HepG2 (cell line): ENCODE results near the gene CCDC97. TPM values are rescaled to one million over a fixed set of nuclear protein-coding genes. Genes with fewer than 3 reads are reported as not detected.
A peak's percentile ranks its signal among the peaks of the same experiment; 100 is the strongest.

Experiments
- ATAC-seq: fragments of 200-7000 bp; cut with Tn5 transposase; 3 replicates; pipeline ENCODE4 v1.9.1; 2020; ENCODE audit warnings: mild to moderate bottlenecking, moderate library complexity
- BruUV-seq: library from RNA; stranded (reverse); fragments of 400-500 nt; replicated peaks from 2 replicates; lab custom pipeline; 2021; lab: Mats Ljungman, UMichigan
- CTCF ChIA-PET: fragments of 300-600 bp; formaldehyde crosslinking; extraction: SDS; loops from one replicate; lab custom pipeline; 2021; ENCODE audit warnings: low total read pairs, inconsistent platforms, low intra/inter-chr PET ratio; lab: Yijun Ruan, JAX
- POLR2A ChIA-PET: fragments of 350-600 bp; sonication (Branson Sonifier 250); formaldehyde crosslinking; loops from one replicate; lab custom pipeline; 2020; ENCODE audit warnings: antibody characterized with exemption, inconsistent platforms; lab: Yijun Ruan, JAX
- DNase-seq: peaks from one replicate; pipeline ENCODE4 v3.0.0-alpha.2; 2015; ENCODE audit warnings: low spot score
- FAIRE-seq: peaks from 3 replicates; lab custom pipeline; 2011; peaks lifted over from hg19 to GRCh38; lab: Jason Lieb, UNC
- H2AFZ ChIP-seq: one replicate; pipeline ENCODE4 v1.6.1; 2011; ENCODE audit warnings: low read length, inconsistent platforms
- H3K27ac ChIP-seq: fragments of 300-600 bp; 3 replicates; pipeline ENCODE4 v1.8.0; 2011; ENCODE audit warnings: mixed run types, mild to moderate bottlenecking, mixed read lengths, low read length, inconsistent platforms; ENCODE audit not compliant: insufficient read depth; ENCODE audit errors: extremely low read length
- H3K27me3 ChIP-seq, 2 experiments: fragments of 200-600 bp in 1 of 2; 2 replicates in 1 of 2; 3 replicates in 1 of 2; pipeline versions ENCODE4 v1.6.0 to v1.8.0; 2011; ENCODE audit warnings: low read length in 2 of 2, mild to moderate bottlenecking in 2 of 2, moderate library complexity in 2 of 2, inconsistent platforms in 1 of 2; ENCODE audit not compliant: insufficient read depth in 2 of 2, control insufficient read depth in 1 of 2
- H3K36me3 ChIP-seq, 2 experiments: fragments of 200-600 bp in 1 of 2; replicated peaks in 1 of 2; 2 replicates in 1 of 2; 3 replicates in 1 of 2; pipeline versions ENCODE4 v1.5.1 to v1.8.0; 2011; ENCODE audit warnings: low read length in 2 of 2, inconsistent platforms in 1 of 2; ENCODE audit not compliant: insufficient read depth in 2 of 2, control insufficient read depth in 1 of 2
- H3K4me1 ChIP-seq: 2 replicates; pipeline ENCODE4 v1.5.1; 2012; ENCODE audit warnings: low read length, inconsistent platforms; ENCODE audit not compliant: insufficient read depth
- H3K4me2 ChIP-seq: 2 replicates; pipeline ENCODE4 v1.6.0; 2011; ENCODE audit warnings: low read depth, low read length, inconsistent platforms
- H3K4me3 ChIP-seq, 3 experiments: fragments of 200-600 bp in 1 of 3; sonication (generic), shearing (Covaris generic) in 1 of 3; replicated peaks in 1 of 3; 2 replicates each; pipeline ENCODE4 v1.5.1; 2011 to 2016; ENCODE audit warnings: low read length in 3 of 3, inconsistent platforms in 2 of 3, low read depth in 2 of 3, mild to moderate bottlenecking in 2 of 3, control low read depth in 1 of 3, mixed read lengths in 1 of 3; ENCODE audit not compliant: insufficient read depth in 1 of 3
- H3K79me2 ChIP-seq: one replicate; pipeline ENCODE4 v1.6.1; 2011; ENCODE audit warnings: low read length, inconsistent platforms; ENCODE audit not compliant: insufficient read depth
- H3K9ac ChIP-seq: 2 replicates; pipeline ENCODE4 v1.6.0; 2011; ENCODE audit warnings: mild to moderate bottlenecking, low read depth, low read length, inconsistent platforms; ENCODE audit not compliant: insufficient read depth
- H3K9me3 ChIP-seq: 2 replicates; pipeline ENCODE4 v1.5.1; 2012; ENCODE audit warnings: mild to moderate bottlenecking, low read length
- H4K20me1 ChIP-seq: 2 replicates; pipeline ENCODE4 v1.6.0; 2011; ENCODE audit warnings: inconsistent platforms, mild to moderate bottlenecking, low read length, moderate library complexity; ENCODE audit not compliant: insufficient read depth
- AGO1 ChIP-seq: fragments of 200-400 bp; formaldehyde crosslinking; IDR thresholded peaks from 2 replicates; pipeline ENCODE4 v1.6.1; 2017; ENCODE audit warnings: mild to moderate bottlenecking, low read depth, low read length, moderate library complexity; ENCODE audit not compliant: poor library complexity, severe bottlenecking
- AKAP8 ChIP-seq: sonication (generic); formaldehyde crosslinking; IDR thresholded peaks from 2 replicates; pipeline ENCODE4 v1.5.1; 2020; ENCODE audit warnings: mild to moderate bottlenecking, missing genetic modification reagents
- FOXA1 ChIP-seq, 2 experiments: fragments of 450-650 bp in 1 of 2; sonication (generic) in 1 of 2; formaldehyde crosslinking in 1 of 2; IDR thresholded peaks; 2 replicates each; pipeline versions ENCODE4 v1.4.0 to v1.6.1; 2016 to 2020; ENCODE audit warnings: missing genetic modification reagents in 1 of 2
- FOXA3 ChIP-seq: IDR thresholded peaks from 2 replicates; pipeline ENCODE4 v1.6.1; 2016; ENCODE audit warnings: missing genetic modification reagents, missing compliant biosample characterization
- HDAC1 ChIP-seq: sonication (generic); formaldehyde crosslinking; IDR thresholded peaks from 2 replicates; pipeline ENCODE4 v1.5.1; 2020; ENCODE audit warnings: mild to moderate bottlenecking, missing genetic modification reagents
- HNRNPLL ChIP-seq: fragments of 200-400 bp; formaldehyde crosslinking; IDR thresholded peaks from 2 replicates; pipeline ENCODE4 v1.6.1; 2017; ENCODE audit warnings: mild to moderate bottlenecking, low read depth, low read length; ENCODE audit not compliant: poor library complexity, severe bottlenecking
- SP5 ChIP-seq: IDR thresholded peaks from 2 replicates; pipeline ENCODE4 v1.6.1; 2016; ENCODE audit warnings: low read depth, borderline replicate concordance
- SRF ChIP-seq: IDR thresholded peaks from 2 replicates; pipeline ENCODE4 v1.6.1; 2011; ENCODE audit warnings: mild to moderate bottlenecking, low read depth, low read length, moderate library complexity
- ZFX ChIP-seq: sonication (generic); formaldehyde crosslinking; IDR thresholded peaks from 2 replicates; pipeline ENCODE4 v1.4.0; 2020; ENCODE audit warnings: mild to moderate bottlenecking, low read depth, missing genetic modification reagents, moderate library complexity
- ZNF235 ChIP-seq: sonication (generic); formaldehyde crosslinking; IDR thresholded peaks from 2 replicates; pipeline ENCODE4 v1.8.1; 2023; ENCODE audit warnings: mild to moderate bottlenecking, missing genetic modification reagents, borderline replicate concordance
- ZNF772 ChIP-seq: sonication (generic); formaldehyde crosslinking; IDR thresholded peaks from 2 replicates; pipeline ENCODE4 v1.5.0; 2020; ENCODE audit warnings: mild to moderate bottlenecking, missing genetic modification reagents
- WGBS: methylation state at CpG from one replicate; pipeline ENCODE4 v1.1.6; 2017; ENCODE audit warnings: low lambda C conversion rate; 5-methylcytosine and 5-hydroxymethylcytosine counted together
- in situ Hi-C: cut with HindIII; loops from 2 replicates; pipeline ENCODE4 v1.10.0; 2017; ENCODE audit warnings: low pct_unique_long_range_greater_than_20kb; ENCODE audit not compliant: extremely low pct_ligation_motif_present
- intact Hi-C: fragments of 100-400 bp; cut with micrococcal nuclease; formaldehyde crosslinking; loops from one replicate; pipeline ENCODE4 v1.10.0; 2022; ENCODE audit not compliant: unreplicated experiment
- polyA plus RNA-seq, 8 experiments: library from polyadenylated mRNA; depleted of rRNA in 3 of 8; stranded (reverse) in 7 of 8; unstranded in 1 of 8; fragments of >200 nt; fragmentation: Illumina TruSeq in 4 of 8; extraction: Trizol in 4 of 8; gene quantifications; 2 replicates each; pipeline versions ENCODE4 v1.2.1 to v1.2.3, GENCODE V29; 2011 to 2016; ENCODE audit warnings: low read depth in 4 of 8, missing spikeins in 1 of 8, mixed read lengths in 1 of 8; ENCODE audit not compliant: insufficient read depth in 1 of 8
- total RNA-seq, 5 experiments: library from RNA; depleted of rRNA; stranded (reverse); fragments of >200 nt; fragmentation: Illumina TruSeq; extraction: Trizol; gene quantifications; 2 replicates each; pipeline ENCODE4 v1.2.3, GENCODE V29; 2016; ENCODE audit warnings: low read depth in 1 of 5
- TF ChIP-seq, protein P1 (sequence below): sonication (generic); formaldehyde crosslinking; IDR thresholded peaks from 2 replicates; pipeline ENCODE4 v1.4.0; 2020; ENCODE audit warnings: missing genetic modification reagents, low read depth, mild to moderate bottlenecking, borderline replicate concordance
- TF ChIP-seq, protein P2 (sequence below): sonication (generic); formaldehyde crosslinking; conservative IDR thresholded peaks from 2 replicates; pipeline ENCODE4 v1.4.0; 2020; ENCODE audit warnings: mild to moderate bottlenecking, missing genetic modification reagents, moderate library complexity
- TF ChIP-seq, protein P3 (sequence below): IDR thresholded peaks from 2 replicates; pipeline ENCODE4 v1.6.1; 2016; ENCODE audit warnings: mild to moderate bottlenecking, missing biosample characterization, missing genetic modification reagents
- TF ChIP-seq, protein P4 (sequence below): sonication (generic); formaldehyde crosslinking; IDR thresholded peaks from 2 replicates; pipeline ENCODE4 v1.4.0; 2020; ENCODE audit warnings: missing genetic modification reagents

Gene CCDC97
- total and polyA plus RNA-seq, 2 of the 13 experiments (the other 11 are each of a cell fraction or from before 2014, with no cell fraction given): 6.2 to 7.3 TPM

DNA sequence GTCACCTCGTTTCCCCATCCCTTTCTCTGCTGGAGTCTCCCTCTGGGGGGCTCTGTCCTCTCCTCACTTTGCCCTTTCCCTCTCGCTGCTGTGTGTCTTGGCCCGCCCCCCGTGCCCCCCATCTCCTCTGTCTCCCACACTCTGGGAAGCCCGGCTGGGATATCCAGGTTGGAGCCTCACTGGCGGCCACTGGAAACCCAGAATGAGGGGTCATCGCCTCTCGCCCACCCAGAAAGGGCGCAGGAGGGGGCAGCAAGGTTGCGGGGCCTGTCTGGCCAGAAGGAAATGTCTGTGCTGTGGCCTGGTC, 15.6 kb downstream of the CCDC97 start (continued):
- TF ChIP-seq ZNF235: 0 out of 2 replicates have a peak, but pooled peaks have one; percentile 41
- no peak for TF ChIP-seq SRF

DNA sequence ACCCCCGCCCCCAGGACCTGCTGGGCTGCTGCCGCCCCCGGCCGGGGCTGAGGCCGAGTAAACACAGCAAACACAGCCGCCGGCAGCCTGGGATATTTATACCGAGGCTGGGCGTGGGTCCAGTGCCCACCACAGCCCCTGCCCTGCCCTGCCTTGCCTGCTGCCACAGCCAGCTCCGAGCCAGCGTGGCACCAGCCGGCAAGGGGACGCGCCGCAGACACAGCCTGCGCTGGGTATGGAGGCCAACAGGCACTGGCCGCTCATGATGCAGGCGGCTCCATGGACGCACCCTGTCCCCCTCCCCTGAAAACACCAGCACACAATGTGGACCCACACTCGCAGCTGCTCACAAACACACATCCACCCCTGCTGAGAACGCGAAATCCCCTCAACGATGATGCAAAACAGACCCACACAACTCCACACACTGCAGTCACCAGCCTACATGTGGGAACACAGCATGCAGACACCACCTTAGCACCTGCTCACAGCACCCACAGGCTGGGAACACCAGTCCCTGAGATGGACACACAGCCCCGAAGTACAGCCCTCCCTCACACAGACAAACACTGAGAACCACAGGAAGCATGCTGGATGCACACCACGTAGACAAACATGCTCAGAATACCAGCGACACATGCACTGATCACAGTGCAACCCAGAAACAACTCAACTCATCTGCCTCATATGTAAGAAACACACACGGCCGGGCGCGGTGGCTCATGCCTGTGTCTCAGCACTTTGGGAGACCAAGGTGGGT, 16.2 kb downstream of the CCDC97 start:
- Histone ChIP-seq H3K36me3 (peaks cover 8 to 21% of the 10 kb centered on the region in 2 experiments; a peak in 4 of 5 replicates), H3K4me2 (peak overlapping the region; percentile 77), H3K27me3 (no peaks in the 10 kb centered on the region), H3K9me3 (no peaks in the 10 kb centered on the region), H3K27ac (peak overlapping the region; percentile 58), H4K20me1 (no peaks in the 10 kb centered on the region), H3K9ac (peak overlapping the region; percentile 61), H3K4me1 (peaks cover 63% of the 10 kb centered on the region), H3K4me3 (peak overlapping the region; percentile 52 to 69 (median 61)), H2AFZ (no peak overlapping the region), H3K79me2 (peaks cover 2% of the 10 kb centered on the region)
- ATAC-seq (peak; percentile 6), DNase-seq (peak; percentile 56), FAIRE-seq (no peak)
- CTCF ChIA-PET: no interaction called here
- intact Hi-C loops: loop anchor here (2.0 kb wide), 1 partner anchor 27 kb away; the partner anchor contains the start of gene TGFB1
- in situ Hi-C loops: no loop called here
- 35% methylated on average over 12 of the region's 30 CpGs for WGBS
- no TSS peak for BruUV-seq
- POLR2A ChIA-PET: interaction anchor here (1.8 to 6.2 kb wide), 3 partner anchors 26 to 63 kb away, joined by 10 to 73 read pairs (median 21); partner anchors contain the start of genes B9D2, HNRNPUL1 and TGFB1
- TF ChIP-seq AKAP8 (CRISPR knock-in tag) (peak; percentile 45; the same call in 1 of the 2 replicates), AGO1 (peak; percentile 61), HNRNPLL (no peak), FOXA1 (IDR thresholded peaks at IDR 0.05) (no peak), FOXA1 (CRISPR knock-in tag; IDR thresholded peaks at IDR 0.05) (peak; percentile 62), ZNF772 (CRISPR knock-in tag) (0 out of 2 replicates have a peak, but pooled peaks have one; percentile 7), SP5 (CRISPR knock-in tag) (0 out of 2 replicates have a peak, but pooled peaks have one; percentile 32), ZFX (peak; percentile 17; the same call in 1 of the 2 replicates), FOXA3 (CRISPR knock-in tag) (peak; percentile 39), HDAC1 (CRISPR knock-in tag) (peak; percentile 38)
- TF ChIP-seq, protein P1, sequence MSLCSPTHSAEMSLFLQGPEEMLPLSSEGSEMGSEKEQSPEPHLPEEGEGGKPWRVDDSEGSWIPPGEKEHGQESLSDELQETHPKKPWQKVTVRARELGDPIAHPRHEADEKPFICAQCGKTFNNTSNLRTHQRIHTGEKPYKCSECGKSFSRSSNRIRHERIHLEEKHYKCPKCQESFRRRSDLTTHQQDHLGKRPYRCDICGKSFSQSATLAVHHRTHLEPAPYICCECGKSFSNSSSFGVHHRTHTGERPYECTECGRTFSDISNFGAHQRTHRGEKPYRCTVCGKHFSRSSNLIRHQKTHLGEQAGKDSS (CRISPR knock-in tag): peak; percentile 76; the same call in 1 of the 2 replicates
- TF ChIP-seq, protein P2, sequence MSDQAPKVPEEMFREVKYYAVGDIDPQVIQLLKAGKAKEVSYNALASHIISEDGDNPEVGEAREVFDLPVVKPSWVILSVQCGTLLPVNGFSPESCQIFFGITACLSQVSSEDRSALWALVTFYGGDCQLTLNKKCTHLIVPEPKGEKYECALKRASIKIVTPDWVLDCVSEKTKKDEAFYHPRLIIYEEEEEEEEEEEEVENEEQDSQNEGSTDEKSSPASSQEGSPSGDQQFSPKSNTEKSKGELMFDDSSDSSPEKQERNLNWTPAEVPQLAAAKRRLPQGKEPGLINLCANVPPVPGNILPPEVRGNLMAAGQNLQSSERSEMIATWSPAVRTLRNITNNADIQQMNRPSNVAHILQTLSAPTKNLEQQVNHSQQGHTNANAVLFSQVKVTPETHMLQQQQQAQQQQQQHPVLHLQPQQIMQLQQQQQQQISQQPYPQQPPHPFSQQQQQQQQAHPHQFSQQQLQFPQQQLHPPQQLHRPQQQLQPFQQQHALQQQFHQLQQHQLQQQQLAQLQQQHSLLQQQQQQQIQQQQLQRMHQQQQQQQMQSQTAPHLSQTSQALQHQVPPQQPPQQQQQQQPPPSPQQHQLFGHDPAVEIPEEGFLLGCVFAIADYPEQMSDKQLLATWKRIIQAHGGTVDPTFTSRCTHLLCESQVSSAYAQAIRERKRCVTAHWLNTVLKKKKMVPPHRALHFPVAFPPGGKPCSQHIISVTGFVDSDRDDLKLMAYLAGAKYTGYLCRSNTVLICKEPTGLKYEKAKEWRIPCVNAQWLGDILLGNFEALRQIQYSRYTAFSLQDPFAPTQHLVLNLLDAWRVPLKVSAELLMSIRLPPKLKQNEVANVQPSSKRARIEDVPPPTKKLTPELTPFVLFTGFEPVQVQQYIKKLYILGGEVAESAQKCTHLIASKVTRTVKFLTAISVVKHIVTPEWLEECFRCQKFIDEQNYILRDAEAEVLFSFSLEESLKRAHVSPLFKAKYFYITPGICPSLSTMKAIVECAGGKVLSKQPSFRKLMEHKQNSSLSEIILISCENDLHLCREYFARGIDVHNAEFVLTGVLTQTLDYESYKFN (CRISPR knock-in tag): peak; percentile 28; the same call in 1 of the 2 replicates
- TF ChIP-seq, protein P3, sequence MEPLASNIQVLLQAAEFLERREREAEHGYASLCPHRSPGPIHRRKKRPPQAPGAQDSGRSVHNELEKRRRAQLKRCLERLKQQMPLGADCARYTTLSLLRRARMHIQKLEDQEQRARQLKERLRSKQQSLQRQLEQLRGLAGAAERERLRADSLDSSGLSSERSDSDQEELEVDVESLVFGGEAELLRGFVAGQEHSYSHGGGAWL (CRISPR knock-in tag): peak; percentile 14
- TF ChIP-seq, protein P4, sequence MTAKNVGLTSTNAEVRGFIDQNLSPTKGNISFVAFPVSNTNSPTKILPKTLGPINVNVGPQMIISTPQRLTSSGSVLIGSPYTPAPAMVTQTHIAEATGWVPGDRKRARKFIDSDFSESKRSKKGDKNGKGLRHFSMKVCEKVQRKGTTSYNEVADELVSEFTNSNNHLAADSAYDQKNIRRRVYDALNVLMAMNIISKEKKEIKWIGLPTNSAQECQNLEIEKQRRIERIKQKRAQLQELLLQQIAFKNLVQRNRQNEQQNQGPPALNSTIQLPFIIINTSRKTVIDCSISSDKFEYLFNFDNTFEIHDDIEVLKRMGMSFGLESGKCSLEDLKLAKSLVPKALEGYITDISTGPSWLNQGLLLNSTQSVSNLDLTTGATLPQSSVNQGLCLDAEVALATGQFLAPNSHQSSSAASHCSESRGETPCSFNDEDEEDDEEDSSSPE (CRISPR knock-in tag): no peak
